Fibroblast of lung (primary cell): ENCODE results near the gene CCL2.

Source experiments
- EZH2 ChIP-seq: IDR thresholded peaks from 2 replicates; pipeline ENCODE4 v1.5.1; 2012; ENCODE audit warnings: low read length, control low read depth, mild to moderate bottlenecking; ENCODE audit errors: missing control alignments
- TF ChIP-seq, protein P1 (sequence below), 2 donors: IDR thresholded peaks in 1 of 2; conservative IDR thresholded peaks in 1 of 2; 1 replicate in 1 of 2; 2 replicates in 1 of 2; pipeline ENCODE4 v1.5.1; 2011 to 2012; ENCODE audit warnings: low read length in 2 of 2, control low read depth in 1 of 2, inconsistent platforms in 1 of 2, low read depth in 1 of 2, mild to moderate bottlenecking in 1 of 2

GRCh38 chr17:34261568-34262337 lies 6.7 kb downstream of the CCL2 start:
- TF ChIP-seq, protein P1, sequence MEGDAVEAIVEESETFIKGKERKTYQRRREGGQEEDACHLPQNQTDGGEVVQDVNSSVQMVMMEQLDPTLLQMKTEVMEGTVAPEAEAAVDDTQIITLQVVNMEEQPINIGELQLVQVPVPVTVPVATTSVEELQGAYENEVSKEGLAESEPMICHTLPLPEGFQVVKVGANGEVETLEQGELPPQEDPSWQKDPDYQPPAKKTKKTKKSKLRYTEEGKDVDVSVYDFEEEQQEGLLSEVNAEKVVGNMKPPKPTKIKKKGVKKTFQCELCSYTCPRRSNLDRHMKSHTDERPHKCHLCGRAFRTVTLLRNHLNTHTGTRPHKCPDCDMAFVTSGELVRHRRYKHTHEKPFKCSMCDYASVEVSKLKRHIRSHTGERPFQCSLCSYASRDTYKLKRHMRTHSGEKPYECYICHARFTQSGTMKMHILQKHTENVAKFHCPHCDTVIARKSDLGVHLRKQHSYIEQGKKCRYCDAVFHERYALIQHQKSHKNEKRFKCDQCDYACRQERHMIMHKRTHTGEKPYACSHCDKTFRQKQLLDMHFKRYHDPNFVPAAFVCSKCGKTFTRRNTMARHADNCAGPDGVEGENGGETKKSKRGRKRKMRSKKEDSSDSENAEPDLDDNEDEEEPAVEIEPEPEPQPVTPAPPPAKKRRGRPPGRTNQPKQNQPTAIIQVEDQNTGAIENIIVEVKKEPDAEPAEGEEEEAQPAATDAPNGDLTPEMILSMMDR (conservative IDR thresholded peaks at IDR 0.05 in 1 of 2, IDR thresholded peaks at IDR 0.05 in 1 of 2; ENCODE audit: low read depth in 1 of 2, low read length in 2 of 2): no peak
- no peak for TF ChIP-seq EZH2
